WI38 (cell line): Measurements from ENCODE around the gene ALDH2.

Experiments used
- H3K4me3 ChIP-seq: 2 replicates; pipeline ENCODE4 v1.5.1; 2011; ENCODE audit warnings: low read depth, mild to moderate bottlenecking, control low read depth, low read length
- CTCF ChIP-seq: IDR thresholded peaks from 2 replicates; pipeline ENCODE4 v1.5.1; 2012; ENCODE audit warnings: low read depth, mild to moderate bottlenecking, control low read depth, low read length

ALDH2 gene

GRCh38 chr12:111781085-111781658, 14.4 kb downstream of the ALDH2 start:
- H3K4me3 ChIP-seq = no peak overlapping the region
- TF ChIP-seq CTCF = no peak

DNA sequence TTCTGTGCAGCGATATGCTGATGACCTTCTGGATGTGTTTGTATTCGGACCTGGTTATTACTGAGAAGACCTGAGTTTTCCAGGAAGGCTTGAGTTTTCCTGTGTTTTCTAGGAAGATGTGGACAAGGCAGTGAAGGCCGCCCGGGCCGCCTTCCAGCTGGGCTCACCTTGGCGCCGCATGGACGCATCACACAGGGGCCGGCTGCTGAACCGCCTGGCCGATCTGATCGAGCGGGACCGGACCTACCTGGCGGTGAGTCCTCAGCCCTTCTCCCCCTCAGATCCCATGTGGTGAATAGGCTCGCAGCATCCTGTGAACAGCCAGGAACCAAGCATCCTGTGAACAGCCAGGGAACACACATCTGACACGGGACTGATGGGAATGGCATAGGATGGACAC, 16.3 kb downstream of the ALDH2 start:
- no peak for TF ChIP-seq CTCF
- H3K4me3 ChIP-seq = no peak overlapping the region

DNA sequence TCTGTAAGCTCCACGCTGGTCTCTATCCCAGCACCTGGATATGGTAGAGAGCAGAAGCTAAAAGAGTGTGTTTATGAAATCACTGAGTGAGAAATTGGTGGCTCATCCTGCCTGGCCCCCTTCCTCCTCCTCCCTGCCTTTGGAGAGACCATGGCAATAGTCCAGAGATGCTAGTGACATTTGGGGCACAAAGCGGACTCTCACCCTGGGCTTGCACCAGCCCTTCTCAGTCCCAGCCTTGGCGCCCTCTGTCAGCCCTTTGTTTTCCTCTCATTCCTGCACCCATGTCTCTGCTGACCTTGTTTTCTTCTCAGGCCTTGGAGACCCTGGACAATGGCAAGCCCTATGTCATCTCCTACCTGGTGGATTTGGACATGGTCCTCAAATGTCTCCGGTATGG, 18.2 kb downstream of the ALDH2 start:
- no peak overlapping the region for H3K4me3 ChIP-seq
- no peak for TF ChIP-seq CTCF

- H3K4me3 ChIP-seq = no peak overlapping the region
- TF ChIP-seq CTCF = no peak
Measured at GRCh38 chr12:111785651-111786050, 18.9 kb downstream of the ALDH2 start.

- no peak overlapping the region for H3K4me3 ChIP-seq
- 0 out of 2 replicates have a peak, but pooled peaks have one; percentile 21 for TF ChIP-seq CTCF
Measured at GRCh38 chr12:111788178-111788654, 21.5 kb downstream of the ALDH2 start.

DNA sequence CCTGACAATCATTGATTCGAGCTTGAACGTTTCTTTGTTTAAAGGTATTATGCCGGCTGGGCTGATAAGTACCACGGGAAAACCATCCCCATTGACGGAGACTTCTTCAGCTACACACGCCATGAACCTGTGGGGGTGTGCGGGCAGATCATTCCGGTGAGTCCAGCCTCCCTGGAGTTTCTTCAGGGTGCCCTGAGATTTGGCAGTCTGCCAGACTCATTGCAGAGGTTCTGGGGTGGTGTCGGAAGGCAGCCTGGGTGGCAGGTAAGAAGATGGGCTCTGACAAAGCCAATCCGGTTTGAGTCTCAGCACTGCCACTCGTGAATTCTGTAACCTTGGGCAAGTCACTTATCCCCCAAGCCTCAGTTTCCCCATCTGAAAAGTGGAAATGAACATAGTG, 23.0 kb downstream of the ALDH2 start:
- no peak overlapping the region for H3K4me3 ChIP-seq
- no peak for TF ChIP-seq CTCF

DNA sequence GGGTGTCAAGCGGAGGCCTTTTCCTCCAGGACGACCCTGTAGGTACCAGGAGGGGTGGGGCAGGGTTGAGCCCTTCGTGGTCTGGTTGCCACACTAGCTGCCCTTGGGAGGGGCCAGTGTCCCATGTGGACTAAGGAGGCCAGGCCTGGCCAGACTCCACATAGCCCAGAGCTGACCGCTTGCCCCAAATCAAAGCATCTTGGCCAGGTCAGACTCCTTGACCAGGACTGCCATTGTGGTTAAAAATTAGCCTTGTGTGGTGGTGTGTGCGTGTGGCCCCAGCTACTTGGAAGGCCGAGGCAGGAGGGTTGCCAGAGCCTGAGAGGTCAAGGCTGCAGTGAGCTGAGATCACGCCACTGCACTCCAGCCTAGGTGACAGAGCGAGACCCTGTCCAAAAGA, 24.8 kb downstream of the ALDH2 start:
- TF ChIP-seq CTCF = no peak
- no peak overlapping the region for H3K4me3 ChIP-seq
